HG03521 (cell line): ENCODE data around the gene PUM1.
"Not testable (repeated sequence)": the region's sequence is repeated elsewhere in the genome, so short reads cannot be mapped to it uniquely, and the experiment has no call there.

Experiments used
- ATAC-seq: cut with Tn5 transposase; IDR thresholded peaks from one replicate; pipeline ENCODE4 v1.9.1; 2021; ENCODE audit warnings: mild to moderate bottlenecking, moderate library complexity; ENCODE audit not compliant: unreplicated experiment

Gene PUM1

GRCh38 chr1:30997463-30998057 is 68.0 kb downstream of the PUM1 start:
- ATAC-seq, result no peak

GRCh38 chr1:30995990-30996612 is 69.4 kb downstream of the PUM1 start:
- no peak for ATAC-seq

- no peak for ATAC-seq
Measured at GRCh38 chr1:30991862-30992606, 73.5 kb downstream of the PUM1 start.

- no peak for ATAC-seq
Measured at GRCh38 chr1:30990591-30990990, 74.9 kb downstream of the PUM1 start.

GRCh38 chr1:30988045-30988444 is 77.5 kb downstream of the PUM1 start:
- no peak for ATAC-seq

- no peak for ATAC-seq
Measured at GRCh38 chr1:30986755-30987154, 78.8 kb downstream of the PUM1 start.

- no peak for ATAC-seq
Measured at GRCh38 chr1:30984991-30985503, 80.5 kb downstream of the PUM1 start.

- ATAC-seq, result no peak
Measured at GRCh38 chr1:30984165-30984889, 81.2 kb downstream of the PUM1 start.

GRCh38 chr1:30982937-30983336 is 82.6 kb downstream of the PUM1 start:
- no peak for ATAC-seq

GRCh38 chr1:30982431-30982830 is 83.1 kb downstream of the PUM1 start:
- no peak for ATAC-seq

- no peak for ATAC-seq
Measured at GRCh38 chr1:30981172-30981571, 84.3 kb downstream of the PUM1 start.

- no peak for ATAC-seq
Measured at GRCh38 chr1:30977511-30977910, 88.0 kb downstream of the PUM1 start.

GRCh38 chr1:30977105-30977504 is 88.4 kb downstream of the PUM1 start:
- no peak for ATAC-seq

- no peak for ATAC-seq
Measured at GRCh38 chr1:30976143-30976542, 89.4 kb downstream of the PUM1 start.

- ATAC-seq, result no peak
Measured at GRCh38 chr1:30975217-30975616, 90.3 kb downstream of the PUM1 start.

GRCh38 chr1:30974536-30974935 is 91.0 kb downstream of the PUM1 start:
- ATAC-seq, result no peak

- not testable (repeated sequence) for ATAC-seq
Measured at GRCh38 chr1:30972349-30972748, 93.2 kb downstream of the PUM1 start.

GRCh38 chr1:30971496-30971895 is 94.0 kb downstream of the PUM1 start:
- no peak for ATAC-seq

GRCh38 chr1:30969903-30970302 is 95.6 kb downstream of the PUM1 start:
- ATAC-seq, result no peak

- ATAC-seq, result no peak
Measured at GRCh38 chr1:30968220-30968971, 97.1 kb downstream of the PUM1 start.
